Breast epithelium (tissue), 3 donors: Measurements from ENCODE around the gene C1QL2.

Experiments
- CTCF ChIP-seq, 3 donors: fragments of 450-650 bp; IDR thresholded peaks; one replicate each; pipeline ENCODE4 v1.5.1; 2016 to 2017; ENCODE audit warnings: antibody characterized with exemption in 3 of 3, mild to moderate bottlenecking in 3 of 3, moderate library complexity in 3 of 3
- POLR2A ChIP-seq: fragments of 450-650 bp; IDR thresholded peaks from one replicate; pipeline ENCODE4 v1.6.1; 2016; ENCODE audit warnings: antibody characterized with exemption, mild to moderate bottlenecking, moderate library complexity
- POLR2AphosphoS5 ChIP-seq, 3 donors: sonication (generic); formaldehyde crosslinking; IDR thresholded peaks; one replicate each; pipeline ENCODE4 v1.6.1; 2017; ENCODE audit warnings: antibody characterized with exemption in 3 of 3

GRCh38 chr2:119126650-119127049, 31.9 kb downstream of the C1QL2 start:
- TF ChIP-seq POLR2A (no peak), CTCF (IDR thresholded peaks at IDR 0.05) (no peak), POLR2AphosphoS5 (IDR thresholded peaks at IDR 0.05) (no peak)
